Measurements from ENCODE around the gene RIOK2. TPM values are rescaled to one million over a fixed set of nuclear protein-coding genes. Genes with fewer than 3 reads are reported as not detected.
"Not testable (repeated sequence)": the region's sequence is repeated elsewhere in the genome, so short reads cannot be mapped to it uniquely, and the experiment has no call there.

The RIOK2 gene
- total and polyA plus RNA-seq, 2 of the 8 experiments (the other 6 are each of a cell fraction or from before 2014, with no cell fraction given): 5.4 to 35.0 TPM

- TF ChIP-seq TAF7 (optimal IDR thresholded peaks at IDR 0.05; ENCODE audit: borderline replicate concordance, low read depth, low read length): no peak
Observed at GRCh38 chr5:97181856-97182545, 1.0 kb downstream of the RIOK2 start (continued).

- POLR2A ChIA-PET (ENCODE audit: partially characterized antibody): not testable (repeated sequence)
Observed at GRCh38 chr5:97179457-97179856, 3.6 kb downstream of the RIOK2 start.

More at GRCh38 chr5:97179457-97179856, 3.6 kb downstream of the RIOK2 start:
- not testable (repeated sequence) for H3K79me1 ChIP-seq (ENCODE audit: low read depth, low read length); H2BK5ac ChIP-seq (ENCODE audit: low read depth, low read length); H3K56ac ChIP-seq (replicated peaks; ENCODE audit: insufficient read length, low read depth, low read length); H2BK20ac ChIP-seq (ENCODE audit: low read length); H2BK15ac ChIP-seq (ENCODE audit: low read length); H2BK120ac ChIP-seq (replicated peaks; ENCODE audit: low read depth, low read length); H3K9ac ChIP-seq (replicated peaks in 1 of 4; ENCODE audit: extremely low read depth in 1 of 4, low read depth in 3 of 4, low read length in 3 of 4); H4K5ac ChIP-seq (ENCODE audit: insufficient read length, low read depth, low read length); H2AFZ ChIP-seq (ENCODE audit: low read length); DNase-seq (ENCODE audit: low read depth in 1 of 2, low spot score in 2 of 2); H3K4ac ChIP-seq (replicated peaks; ENCODE audit: insufficient read length, low read depth, low read length); H3K14ac ChIP-seq (ENCODE audit: insufficient read length); H2AK5ac ChIP-seq (ENCODE audit: low read depth, low read length); H3K27me3 ChIP-seq (replicated peaks in 1 of 4; ENCODE audit: control insufficient read depth in 3 of 4, extremely low read depth in 1 of 4, insufficient read depth in 3 of 4, low read length in 3 of 4); H3K18ac ChIP-seq (ENCODE audit: extremely low read depth, low read length); FAIRE-seq; H3K4me1 ChIP-seq (replicated peaks in 1 of 4; ENCODE audit: control insufficient read depth in 3 of 4, insufficient read depth in 4 of 4, low read length in 3 of 4); H4K91ac ChIP-seq (replicated peaks; ENCODE audit: insufficient read length, low read length); H3K9me3 ChIP-seq (ENCODE audit: insufficient read depth in 2 of 2, low read depth in 1 of 2, low read length in 1 of 2); H2BK12ac ChIP-seq (ENCODE audit: low read depth, low read length); H3K4me3 ChIP-seq (ENCODE audit: extremely low read depth in 1 of 4, insufficient read depth in 2 of 4, low read depth in 3 of 4, low read length in 4 of 4); H3K23me2 ChIP-seq (ENCODE audit: low read depth, low read length); H4K8ac ChIP-seq (ENCODE audit: extremely low read depth, insufficient read depth, low read length); H3K23ac ChIP-seq (ENCODE audit: insufficient read length); H4K20me1 ChIP-seq (replicated peaks in 1 of 2; ENCODE audit: control insufficient read depth in 1 of 2, insufficient read depth in 2 of 2, low read length in 2 of 2); H3K27ac ChIP-seq (ENCODE audit: low read depth, low read length); H3K4me2 ChIP-seq (ENCODE audit: insufficient read depth in 1 of 2, low read depth in 2 of 2, low read length in 2 of 2)
- peaks cover 0 to 33% of the 10 kb centered on the region in 2 experiments; a peak in 3 of 4 replicates for H3K79me2 ChIP-seq (ENCODE audit: control insufficient read depth in 1 of 2, insufficient read depth in 2 of 2, low read length in 2 of 2)
- 92% methylated on average over 3 of the region's 3 CpGs; no CpG with 5 or more reads in 1 of the 2 experiments for WGBS, 2 experiments (ENCODE audit: extremely low coverage in 1 of 2, insufficient coverage in 1 of 2, insufficient read length in 1 of 2, insufficient replicate concordance in 2 of 2, low coverage in 1 of 2, low lambda C conversion rate in 2 of 2, missing lambda C conversion rate in 1 of 2)
- H3K36me3 ChIP-seq (ENCODE audit: control insufficient read depth in 2 of 4, insufficient read depth in 4 of 4, low read length in 3 of 4): peaks cover 8 to 52% (median 30%) of the 10 kb centered on the region in 4 experiments; a peak in 7 of 8 replicates
- CTCF ChIA-PET (ENCODE audit: partially characterized antibody): interaction anchor here (1.9 kb wide), 1 partner anchor 16 kb away, joined by 8 read pairs; no protein-coding TSS in a partner anchor
